ENCODE measurements around the gene MRPL20.

- TF ChIP-seq EZH2phosphoT487 (IDR thresholded peaks at IDR 0.05; ENCODE audit: borderline replicate concordance, low read length) = no peak
- TF ChIP-seq CTCF (IDR thresholded peaks at IDR 0.05; ENCODE audit: low read depth, low read length, poor library complexity, severe bottlenecking) = no peak
These were observed 12.3 kb upstream of the MRPL20 start for GRCh38 chr1:1419363-1419812.
